Retinal pigment epithelial cell (primary cell): ENCODE data around the gene SRMS.

Experiments used
- DNase-seq: peaks from one replicate; pipeline ENCODE4 v3.0.0-alpha.2; 2010; ENCODE audit warnings: low read depth
- H3K4me3 ChIP-seq: 2 replicates; pipeline ENCODE4 v1.5.1; 2011; ENCODE audit warnings: mild to moderate bottlenecking, low read length, control low read depth, moderate library complexity
- TF ChIP-seq, protein P1 (sequence below): conservative IDR thresholded peaks from 2 replicates; pipeline ENCODE4 v1.5.1; 2011; ENCODE audit warnings: low read depth, low read length, control low read depth, inconsistent platforms

SRMS gene

DNA sequence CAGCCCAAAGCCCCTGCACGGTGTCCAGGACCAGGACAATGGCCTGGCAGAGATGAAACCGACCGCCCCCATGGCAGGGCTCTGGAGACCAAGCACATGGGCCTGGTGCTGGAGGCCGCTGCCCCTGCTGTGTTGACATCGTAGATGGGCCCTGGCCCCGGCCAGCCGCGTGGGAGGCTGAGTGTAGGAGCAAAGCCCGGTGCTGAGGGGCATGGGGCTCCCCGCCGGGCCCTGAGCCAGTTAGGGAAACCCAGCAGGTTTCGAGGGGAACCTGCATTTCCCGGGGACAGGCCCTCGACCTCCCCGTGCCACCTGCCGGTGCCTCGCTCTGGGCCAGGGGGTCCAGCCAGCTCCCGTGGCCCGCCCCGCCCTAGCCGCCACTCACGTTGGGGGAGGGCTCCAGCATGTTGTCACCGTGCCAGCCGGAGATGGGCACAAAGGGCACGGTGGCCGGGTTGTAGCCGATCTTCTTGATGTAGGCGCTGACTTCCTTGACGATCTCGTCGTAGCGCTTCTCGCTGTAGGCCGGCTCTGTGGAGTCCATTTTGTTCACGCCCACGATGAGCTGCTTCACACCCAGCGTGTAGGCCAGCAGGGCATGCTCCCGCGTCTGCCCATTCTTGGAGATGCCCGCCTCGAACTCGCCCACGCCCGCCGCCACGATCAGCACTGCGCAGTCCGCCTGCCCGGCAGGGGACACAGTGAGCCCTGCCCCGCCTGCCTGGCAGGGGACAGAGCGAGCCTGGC is 53.0 kb downstream of the SRMS start:
- no peak overlapping the region for H3K4me3 ChIP-seq
- TF ChIP-seq, protein P1, sequence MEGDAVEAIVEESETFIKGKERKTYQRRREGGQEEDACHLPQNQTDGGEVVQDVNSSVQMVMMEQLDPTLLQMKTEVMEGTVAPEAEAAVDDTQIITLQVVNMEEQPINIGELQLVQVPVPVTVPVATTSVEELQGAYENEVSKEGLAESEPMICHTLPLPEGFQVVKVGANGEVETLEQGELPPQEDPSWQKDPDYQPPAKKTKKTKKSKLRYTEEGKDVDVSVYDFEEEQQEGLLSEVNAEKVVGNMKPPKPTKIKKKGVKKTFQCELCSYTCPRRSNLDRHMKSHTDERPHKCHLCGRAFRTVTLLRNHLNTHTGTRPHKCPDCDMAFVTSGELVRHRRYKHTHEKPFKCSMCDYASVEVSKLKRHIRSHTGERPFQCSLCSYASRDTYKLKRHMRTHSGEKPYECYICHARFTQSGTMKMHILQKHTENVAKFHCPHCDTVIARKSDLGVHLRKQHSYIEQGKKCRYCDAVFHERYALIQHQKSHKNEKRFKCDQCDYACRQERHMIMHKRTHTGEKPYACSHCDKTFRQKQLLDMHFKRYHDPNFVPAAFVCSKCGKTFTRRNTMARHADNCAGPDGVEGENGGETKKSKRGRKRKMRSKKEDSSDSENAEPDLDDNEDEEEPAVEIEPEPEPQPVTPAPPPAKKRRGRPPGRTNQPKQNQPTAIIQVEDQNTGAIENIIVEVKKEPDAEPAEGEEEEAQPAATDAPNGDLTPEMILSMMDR: no peak
- no peak for DNase-seq

DNA sequence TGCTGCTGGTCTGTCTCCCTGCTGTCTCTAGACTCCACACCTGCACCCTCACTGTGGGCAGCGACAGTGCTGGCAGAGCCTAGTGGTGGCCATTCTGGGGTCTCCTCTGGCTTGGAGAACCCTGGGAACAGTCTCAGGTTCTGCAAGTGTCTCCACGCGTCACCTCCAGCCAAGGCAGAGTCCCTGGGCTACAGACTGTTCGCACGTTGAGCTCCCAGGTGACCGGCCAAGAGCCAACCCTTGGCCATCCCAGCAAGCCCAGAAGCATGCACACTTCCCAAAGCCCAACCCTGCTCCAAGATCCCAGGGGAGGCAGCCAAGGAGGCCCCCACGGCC is 53.5 kb downstream of the SRMS start:
- TF ChIP-seq, protein P1: no peak
- no peak overlapping the region for H3K4me3 ChIP-seq
- DNase-seq: no peak

DNA sequence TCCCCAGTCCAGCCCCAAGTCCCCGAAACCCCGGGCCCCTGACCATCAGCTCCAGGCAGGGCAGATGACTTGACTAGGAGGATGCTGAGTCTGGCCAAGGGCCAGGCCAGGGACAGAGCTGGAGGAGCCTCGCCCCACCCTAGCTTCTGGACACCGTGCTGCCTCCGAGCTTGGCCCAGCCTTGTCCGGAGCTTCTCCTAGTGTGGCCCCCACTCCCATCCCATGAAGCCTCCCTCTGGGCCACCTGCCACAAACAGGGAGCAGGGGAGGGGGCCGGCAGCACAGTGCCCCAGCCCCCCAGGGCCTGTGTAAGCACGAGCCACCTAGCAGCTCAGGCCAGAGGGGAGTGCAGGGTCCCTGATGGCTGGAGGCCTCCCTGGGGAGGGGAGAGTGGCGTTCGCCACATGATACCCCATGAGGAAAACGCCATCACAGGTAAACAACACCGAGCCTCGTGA is 54.0 kb downstream of the SRMS start:
- H3K4me3 ChIP-seq: no peak overlapping the region
- TF ChIP-seq, protein P1: no peak
- no peak for DNase-seq

DNA sequence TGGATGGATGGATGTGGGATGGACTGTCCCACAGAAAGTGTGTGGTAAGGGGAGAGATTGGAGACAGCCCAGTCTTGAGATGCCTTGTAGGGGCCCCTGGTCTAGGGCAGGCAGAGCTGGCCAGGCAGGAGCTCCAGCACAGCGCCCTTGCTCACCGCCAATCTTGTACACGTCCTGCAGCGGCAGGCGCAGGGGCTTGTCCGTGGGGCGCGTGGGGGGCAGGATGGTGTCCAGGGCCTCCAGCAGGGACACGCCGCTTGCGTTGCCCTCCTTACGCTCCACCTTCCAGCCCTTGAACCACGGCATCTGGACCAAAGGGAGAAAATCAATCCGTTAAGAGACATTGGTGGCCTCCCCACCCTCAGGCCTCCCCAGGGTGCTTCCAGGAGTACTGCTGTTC is 54.6 kb downstream of the SRMS start:
- H3K4me3 ChIP-seq: no peak overlapping the region
- TF ChIP-seq, protein P1: no peak
- DNase-seq: no peak

DNA sequence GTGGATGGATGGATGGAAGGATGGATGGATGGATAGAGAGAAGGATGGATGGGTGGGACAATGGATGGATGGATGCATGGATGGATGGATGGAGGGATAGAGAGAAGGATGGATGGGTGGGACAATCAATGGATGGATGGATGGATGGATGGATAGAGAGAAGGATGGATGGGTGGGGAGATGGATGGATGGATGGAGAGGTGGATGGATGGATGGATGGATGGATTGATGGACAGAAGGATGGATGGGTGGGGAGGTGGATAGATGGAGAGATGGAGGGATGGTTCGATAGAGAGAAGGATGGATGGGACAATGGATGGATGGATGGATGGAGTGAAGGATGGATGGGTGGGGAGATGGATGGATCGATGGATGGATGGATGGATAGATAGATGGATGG is 55.0 kb downstream of the SRMS start:
- DNase-seq: no peak
- TF ChIP-seq, protein P1: no peak
- H3K4me3 ChIP-seq: no peak overlapping the region

DNA sequence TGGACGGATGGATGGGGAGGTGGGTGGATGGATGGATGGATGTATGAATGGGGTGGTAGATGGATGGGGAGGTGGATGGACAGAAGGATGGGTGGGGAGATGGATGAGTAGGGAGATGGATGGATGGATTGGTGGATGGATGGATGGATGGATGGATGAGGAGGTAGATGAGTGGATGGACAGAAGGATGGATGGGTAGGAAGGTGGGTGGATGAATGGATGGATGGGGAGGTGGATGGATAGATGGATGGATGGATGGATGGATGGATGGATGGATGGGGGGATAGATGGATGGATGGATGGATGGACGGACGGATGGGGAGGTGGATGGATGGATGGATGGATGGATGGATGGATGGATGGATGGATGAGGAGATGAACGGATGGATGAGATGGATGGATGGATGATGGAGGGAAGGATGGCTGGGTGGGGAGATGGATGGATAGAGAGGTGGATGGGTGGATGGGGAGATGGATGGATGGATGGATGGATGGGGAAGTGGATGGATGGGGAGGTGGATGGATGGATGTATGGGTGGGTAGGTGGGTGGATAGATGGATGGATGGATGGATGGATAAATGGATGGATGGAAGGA is 55.8 kb downstream of the SRMS start:
- TF ChIP-seq, protein P1: no peak

DNA sequence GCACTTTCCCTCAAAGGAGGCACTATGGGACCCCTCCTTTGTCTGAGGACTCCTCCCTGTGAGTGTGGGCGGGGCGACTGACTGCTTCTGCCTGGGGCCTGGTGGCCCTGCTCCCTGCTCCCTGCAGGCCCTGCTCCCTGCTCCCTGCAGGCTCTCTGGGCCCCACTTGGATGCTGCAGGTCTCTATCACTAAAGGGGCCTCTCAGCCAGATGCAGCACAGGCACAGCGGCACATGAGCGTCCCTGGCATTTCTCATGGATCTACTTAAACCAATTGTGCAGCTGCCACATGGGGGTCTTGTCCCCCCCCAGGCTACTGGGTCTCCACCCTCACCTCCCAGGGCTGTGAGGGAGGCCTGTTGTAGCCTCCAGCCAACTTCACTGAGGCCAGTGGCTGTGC is 56.5 kb downstream of the SRMS start:
- DNase-seq: no peak
- TF ChIP-seq, protein P1: no peak
- no peak overlapping the region for H3K4me3 ChIP-seq

More for the DNA sequence above, 55.8 kb downstream of the SRMS start:
- DNase-seq: no peak
- no peak overlapping the region for H3K4me3 ChIP-seq
